VCaP (cell line): Measurements from ENCODE around the gene PTPN1.

Experiments used
- H3K27ac ChIP-seq: fragments of 450-650 bp; 2 replicates; pipeline ENCODE4 v1.5.1; 2017
- CTCF ChIP-seq: fragments of 450-650 bp; conservative IDR thresholded peaks from 2 replicates; pipeline ENCODE4 v1.5.1; 2017; ENCODE audit warnings: mild to moderate bottlenecking, moderate library complexity

Gene PTPN1

GRCh38 chr20:50558483-50558925, 48.3 kb downstream of the PTPN1 start:
- no peak overlapping the region for H3K27ac ChIP-seq
- no peak for TF ChIP-seq CTCF

GRCh38 chr20:50559149-50559548, 49.0 kb downstream of the PTPN1 start:
- no peak for TF ChIP-seq CTCF
- H3K27ac ChIP-seq: no peak overlapping the region

GRCh38 chr20:50559856-50560638, 49.9 kb downstream of the PTPN1 start:
- TF ChIP-seq CTCF: no peak
- H3K27ac ChIP-seq: no peak overlapping the region

- no peak overlapping the region for H3K27ac ChIP-seq
- no peak for TF ChIP-seq CTCF
Measured at GRCh38 chr20:50560867-50561266, 50.7 kb downstream of the PTPN1 start.

GRCh38 chr20:50561379-50562078, 51.3 kb downstream of the PTPN1 start:
- TF ChIP-seq CTCF: no peak
- H3K27ac ChIP-seq: no peak overlapping the region

- no peak for TF ChIP-seq CTCF
- H3K27ac ChIP-seq: no peak overlapping the region
Measured at GRCh38 chr20:50562262-50562701, 52.1 kb downstream of the PTPN1 start.

- no peak overlapping the region for H3K27ac ChIP-seq
- no peak for TF ChIP-seq CTCF
Measured at GRCh38 chr20:50563133-50563944, 53.2 kb downstream of the PTPN1 start.
